ENCODE data around the gene TECRL. TPM values are rescaled to one million over a fixed set of nuclear protein-coding genes. Genes with fewer than 3 reads are reported as not detected.

The TECRL gene
- total RNA-seq, 1 experiment from 2014 or later = not detected

DNA sequence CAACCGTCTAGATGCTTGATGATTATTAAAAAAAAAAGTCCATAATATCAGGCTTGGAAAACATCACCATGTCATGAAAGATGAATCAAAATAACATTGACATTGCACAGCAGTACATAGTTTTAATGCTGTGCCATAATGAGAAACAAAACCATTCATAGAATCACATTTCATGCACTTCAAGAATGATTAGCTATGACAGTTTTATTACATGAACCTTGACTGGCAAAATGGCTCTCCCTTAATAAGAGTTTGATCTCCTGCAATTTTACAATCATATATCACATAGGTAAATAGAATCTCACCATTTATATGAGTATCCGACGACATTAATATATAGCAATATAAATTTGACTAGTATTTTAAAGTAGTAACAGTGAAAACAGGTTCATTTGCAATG lies 49.8 kb downstream of the TECRL start:
- Histone ChIP-seq H3K27ac (no peak overlapping the region), H3K4me2 (no peak overlapping the region), H3K9me2 (ENCODE audit: insufficient read depth) (no peaks in the 10 kb centered on the region), H2AFZ (no peak overlapping the region), H3K79me2 (ENCODE audit: low read depth) (no peaks in the 10 kb centered on the region), H3K36me3 (ENCODE audit: low read depth) (no peaks in the 10 kb centered on the region), H4K20me1 (ENCODE audit: insufficient read depth) (no peaks in the 10 kb centered on the region), H3F3A (ENCODE audit: insufficient read depth, low read depth) (no peaks in the 10 kb centered on the region), H3K4me1 (replicated peaks; ENCODE audit: insufficient read depth) (no peaks in the 10 kb centered on the region), H3K4me3 (no peak overlapping the region), H3K27me3 (ENCODE audit: insufficient read depth, low read depth) (no peaks in the 10 kb centered on the region), H3K9me3 (ENCODE audit: insufficient read depth, low read depth) (no peaks in the 10 kb centered on the region)
- ChIA-PET CTCF (no interaction called here), POLR2A (ENCODE audit: unreplicated experiment) (no interaction called here)
- intact Hi-C loops (cut with micrococcal nuclease; ENCODE audit: unreplicated experiment) = no loop called here
- BruUV-seq (replicated peaks) = no TSS peak
- no peak for TF ChIP-seq EZH2 (IDR thresholded peaks at IDR 0.05; ENCODE audit: low read depth)
- TF ChIP-seq, protein P1, sequence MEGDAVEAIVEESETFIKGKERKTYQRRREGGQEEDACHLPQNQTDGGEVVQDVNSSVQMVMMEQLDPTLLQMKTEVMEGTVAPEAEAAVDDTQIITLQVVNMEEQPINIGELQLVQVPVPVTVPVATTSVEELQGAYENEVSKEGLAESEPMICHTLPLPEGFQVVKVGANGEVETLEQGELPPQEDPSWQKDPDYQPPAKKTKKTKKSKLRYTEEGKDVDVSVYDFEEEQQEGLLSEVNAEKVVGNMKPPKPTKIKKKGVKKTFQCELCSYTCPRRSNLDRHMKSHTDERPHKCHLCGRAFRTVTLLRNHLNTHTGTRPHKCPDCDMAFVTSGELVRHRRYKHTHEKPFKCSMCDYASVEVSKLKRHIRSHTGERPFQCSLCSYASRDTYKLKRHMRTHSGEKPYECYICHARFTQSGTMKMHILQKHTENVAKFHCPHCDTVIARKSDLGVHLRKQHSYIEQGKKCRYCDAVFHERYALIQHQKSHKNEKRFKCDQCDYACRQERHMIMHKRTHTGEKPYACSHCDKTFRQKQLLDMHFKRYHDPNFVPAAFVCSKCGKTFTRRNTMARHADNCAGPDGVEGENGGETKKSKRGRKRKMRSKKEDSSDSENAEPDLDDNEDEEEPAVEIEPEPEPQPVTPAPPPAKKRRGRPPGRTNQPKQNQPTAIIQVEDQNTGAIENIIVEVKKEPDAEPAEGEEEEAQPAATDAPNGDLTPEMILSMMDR (conservative IDR thresholded peaks at IDR 0.05) = no peak
- DNase-seq = no peak

DNA sequence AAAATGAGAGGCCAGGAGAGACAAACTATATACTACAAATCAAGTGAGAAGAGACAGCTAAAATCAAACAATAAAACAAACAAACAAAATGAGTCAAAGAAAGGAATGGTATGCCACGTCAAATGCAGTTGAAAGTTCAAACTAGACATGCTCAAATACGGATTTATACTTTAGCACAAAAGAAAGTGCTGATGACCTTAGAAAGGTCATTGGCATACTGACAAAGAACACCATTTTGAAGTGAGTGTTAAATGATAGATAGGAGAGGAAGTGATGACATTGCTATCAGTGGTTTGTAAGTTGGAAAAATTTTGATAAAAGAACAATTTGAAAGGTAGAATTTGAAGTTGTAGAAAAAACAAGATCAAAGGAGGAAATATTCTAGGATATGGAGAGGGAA lies 55.3 kb downstream of the TECRL start:
- ChIA-PET POLR2A (ENCODE audit: unreplicated experiment) (no interaction called here), CTCF (no interaction called here)
- Histone ChIP-seq H3K27me3 (ENCODE audit: insufficient read depth, low read depth) (no peaks in the 10 kb centered on the region), H3K4me1 (replicated peaks; ENCODE audit: insufficient read depth) (no peaks in the 10 kb centered on the region), H2AFZ (no peak overlapping the region), H3K4me2 (no peak overlapping the region), H4K20me1 (ENCODE audit: insufficient read depth) (no peaks in the 10 kb centered on the region), H3K36me3 (ENCODE audit: low read depth) (no peaks in the 10 kb centered on the region), H3K27ac (no peak overlapping the region), H3K9me2 (ENCODE audit: insufficient read depth) (no peaks in the 10 kb centered on the region), H3K4me3 (no peak overlapping the region), H3F3A (ENCODE audit: insufficient read depth, low read depth) (no peaks in the 10 kb centered on the region), H3K9me3 (ENCODE audit: insufficient read depth, low read depth) (no peaks in the 10 kb centered on the region), H3K79me2 (ENCODE audit: low read depth) (no peaks in the 10 kb centered on the region)
- no peak for DNase-seq
- no peak for TF ChIP-seq EZH2 (IDR thresholded peaks at IDR 0.05; ENCODE audit: low read depth)
- TF ChIP-seq, protein P1 (conservative IDR thresholded peaks at IDR 0.05) = no peak
- intact Hi-C loops (cut with micrococcal nuclease; ENCODE audit: unreplicated experiment) = no loop called here
- no TSS peak for BruUV-seq (replicated peaks)

DNA sequence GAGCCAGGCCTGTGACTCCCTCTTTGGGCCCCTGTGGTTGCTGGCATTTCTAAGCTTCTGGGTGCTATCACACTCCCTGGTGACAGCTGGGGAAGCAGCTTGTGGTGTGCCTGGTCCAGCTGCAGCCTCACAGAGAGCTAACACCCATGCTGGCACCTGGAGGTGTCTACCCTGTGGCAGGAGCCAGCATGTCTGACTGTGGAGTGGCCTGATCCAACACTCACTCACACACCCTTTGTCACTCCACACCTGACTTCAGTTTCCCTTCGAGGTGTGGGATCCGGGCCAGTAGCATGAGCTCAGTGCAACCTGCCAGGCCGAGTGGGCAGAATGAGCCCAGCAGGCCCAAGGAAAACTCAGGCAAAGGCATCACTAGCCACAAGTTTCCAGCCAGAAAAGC lies 67.5 kb downstream of the TECRL start:
- no peaks in the 10 kb centered on the region for H3K27me3 ChIP-seq (ENCODE audit: insufficient read depth, low read depth)
- ChIA-PET POLR2A (ENCODE audit: unreplicated experiment) (no interaction called here), CTCF (no interaction called here)
- no peaks in the 10 kb centered on the region for H3K9me2 ChIP-seq (ENCODE audit: insufficient read depth)
- BruUV-seq (replicated peaks) = no TSS peak
- no peak overlapping the region for H3K27ac ChIP-seq
- no peak overlapping the region for H3K4me3 ChIP-seq
- no peaks in the 10 kb centered on the region for H3K79me2 ChIP-seq (ENCODE audit: low read depth)
- no peaks in the 10 kb centered on the region for H3K36me3 ChIP-seq (ENCODE audit: low read depth)
- H2AFZ ChIP-seq = no peak overlapping the region
- no peaks in the 10 kb centered on the region for H4K20me1 ChIP-seq (ENCODE audit: insufficient read depth)
- DNase-seq = no peak
- TF ChIP-seq, protein P1 (conservative IDR thresholded peaks at IDR 0.05) = no peak
- no peak for TF ChIP-seq EZH2 (IDR thresholded peaks at IDR 0.05; ENCODE audit: low read depth)
- no peaks in the 10 kb centered on the region for H3K9me3 ChIP-seq (ENCODE audit: insufficient read depth, low read depth)
- H3F3A ChIP-seq (ENCODE audit: insufficient read depth, low read depth) = no peaks in the 10 kb centered on the region
- no peaks in the 10 kb centered on the region for H3K4me1 ChIP-seq (replicated peaks; ENCODE audit: insufficient read depth)
- intact Hi-C loops (cut with micrococcal nuclease; ENCODE audit: unreplicated experiment) = no loop called here
- no peak overlapping the region for H3K4me2 ChIP-seq
